ENCODE data around the gene OXLD1.

The OXLD1 gene

GRCh38 chr17:81648013-81648706 lies 18.2 kb downstream of the OXLD1 start:
- no peak for DNase-seq (ENCODE audit: low read depth)
- TF ChIP-seq, protein P1, sequence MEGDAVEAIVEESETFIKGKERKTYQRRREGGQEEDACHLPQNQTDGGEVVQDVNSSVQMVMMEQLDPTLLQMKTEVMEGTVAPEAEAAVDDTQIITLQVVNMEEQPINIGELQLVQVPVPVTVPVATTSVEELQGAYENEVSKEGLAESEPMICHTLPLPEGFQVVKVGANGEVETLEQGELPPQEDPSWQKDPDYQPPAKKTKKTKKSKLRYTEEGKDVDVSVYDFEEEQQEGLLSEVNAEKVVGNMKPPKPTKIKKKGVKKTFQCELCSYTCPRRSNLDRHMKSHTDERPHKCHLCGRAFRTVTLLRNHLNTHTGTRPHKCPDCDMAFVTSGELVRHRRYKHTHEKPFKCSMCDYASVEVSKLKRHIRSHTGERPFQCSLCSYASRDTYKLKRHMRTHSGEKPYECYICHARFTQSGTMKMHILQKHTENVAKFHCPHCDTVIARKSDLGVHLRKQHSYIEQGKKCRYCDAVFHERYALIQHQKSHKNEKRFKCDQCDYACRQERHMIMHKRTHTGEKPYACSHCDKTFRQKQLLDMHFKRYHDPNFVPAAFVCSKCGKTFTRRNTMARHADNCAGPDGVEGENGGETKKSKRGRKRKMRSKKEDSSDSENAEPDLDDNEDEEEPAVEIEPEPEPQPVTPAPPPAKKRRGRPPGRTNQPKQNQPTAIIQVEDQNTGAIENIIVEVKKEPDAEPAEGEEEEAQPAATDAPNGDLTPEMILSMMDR (IDR thresholded peaks at IDR 0.05; ENCODE audit: control insufficient read depth, insufficient read depth, low read depth, low read length, missing control alignments), result no peak
- no peak overlapping the region; the same call in 1 of the 2 replicates for H3K4me3 ChIP-seq (ENCODE audit: control insufficient read depth, low read depth, low read length)

GRCh38 chr17:81647640-81648012 lies 18.8 kb downstream of the OXLD1 start:
- no peak for DNase-seq (ENCODE audit: low read depth)
- H3K4me3 ChIP-seq (ENCODE audit: control insufficient read depth, low read depth, low read length), result no peak overlapping the region
- TF ChIP-seq, protein P1 (IDR thresholded peaks at IDR 0.05; ENCODE audit: control insufficient read depth, insufficient read depth, low read depth, low read length, missing control alignments), result no peak

DNA sequence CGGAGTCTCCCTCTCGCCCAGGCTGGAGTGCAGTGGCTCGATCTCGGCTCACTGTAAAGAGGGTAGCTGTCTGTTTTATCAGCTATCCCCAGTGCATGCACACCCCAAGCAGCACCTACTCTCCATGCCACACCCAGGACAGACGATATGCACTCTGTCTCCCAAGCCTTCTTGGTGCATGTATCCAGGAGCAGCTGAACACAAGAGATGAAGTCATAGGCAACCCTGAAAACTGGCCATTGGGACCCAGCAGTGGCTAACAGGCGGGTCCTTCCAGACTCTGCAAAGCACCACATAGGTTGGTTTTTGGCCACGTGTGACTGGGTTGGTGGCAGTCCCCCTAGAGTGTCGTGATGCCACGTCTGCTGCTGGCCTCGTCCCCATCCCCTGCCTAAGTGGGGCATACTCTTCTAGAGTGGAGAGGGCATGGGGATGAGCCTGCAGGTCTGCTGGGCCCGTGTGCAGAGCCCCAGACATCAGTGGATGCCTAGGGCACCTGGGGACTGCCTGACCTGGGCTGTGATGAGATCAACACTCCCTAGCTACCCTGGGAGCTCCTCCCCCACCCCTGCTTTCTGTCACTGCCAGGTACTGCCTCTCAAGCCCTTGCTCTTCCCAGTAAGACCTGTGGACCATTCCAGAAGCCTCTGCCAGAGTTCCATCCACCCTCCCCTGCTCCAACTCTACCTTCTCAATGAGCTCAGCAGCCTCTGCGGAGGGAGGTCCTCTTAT lies 19.4 kb downstream of the OXLD1 start:
- TF ChIP-seq, protein P1 (IDR thresholded peaks at IDR 0.05; ENCODE audit: control insufficient read depth, insufficient read depth, low read depth, low read length, missing control alignments), result no peak
- H3K4me3 ChIP-seq (ENCODE audit: control insufficient read depth, low read depth, low read length), result no peak overlapping the region

GRCh38 chr17:81644976-81645952 lies 21.1 kb downstream of the OXLD1 start:
- TF ChIP-seq, protein P1 (IDR thresholded peaks at IDR 0.05; ENCODE audit: control insufficient read depth, insufficient read depth, low read depth, low read length, missing control alignments), result no peak
- no peak for DNase-seq (ENCODE audit: low read depth)
- no peak overlapping the region for H3K4me3 ChIP-seq (ENCODE audit: control insufficient read depth, low read depth, low read length)

More for the DNA sequence above, 19.4 kb downstream of the OXLD1 start:
- DNase-seq (ENCODE audit: low read depth), result no peak

GRCh38 chr17:81644496-81644895 lies 21.9 kb downstream of the OXLD1 start:
- no peak overlapping the region for H3K4me3 ChIP-seq (ENCODE audit: control insufficient read depth, low read depth, low read length)
- DNase-seq (ENCODE audit: low read depth), result no peak
- TF ChIP-seq, protein P1 (IDR thresholded peaks at IDR 0.05; ENCODE audit: control insufficient read depth, insufficient read depth, low read depth, low read length, missing control alignments), result no peak

DNA sequence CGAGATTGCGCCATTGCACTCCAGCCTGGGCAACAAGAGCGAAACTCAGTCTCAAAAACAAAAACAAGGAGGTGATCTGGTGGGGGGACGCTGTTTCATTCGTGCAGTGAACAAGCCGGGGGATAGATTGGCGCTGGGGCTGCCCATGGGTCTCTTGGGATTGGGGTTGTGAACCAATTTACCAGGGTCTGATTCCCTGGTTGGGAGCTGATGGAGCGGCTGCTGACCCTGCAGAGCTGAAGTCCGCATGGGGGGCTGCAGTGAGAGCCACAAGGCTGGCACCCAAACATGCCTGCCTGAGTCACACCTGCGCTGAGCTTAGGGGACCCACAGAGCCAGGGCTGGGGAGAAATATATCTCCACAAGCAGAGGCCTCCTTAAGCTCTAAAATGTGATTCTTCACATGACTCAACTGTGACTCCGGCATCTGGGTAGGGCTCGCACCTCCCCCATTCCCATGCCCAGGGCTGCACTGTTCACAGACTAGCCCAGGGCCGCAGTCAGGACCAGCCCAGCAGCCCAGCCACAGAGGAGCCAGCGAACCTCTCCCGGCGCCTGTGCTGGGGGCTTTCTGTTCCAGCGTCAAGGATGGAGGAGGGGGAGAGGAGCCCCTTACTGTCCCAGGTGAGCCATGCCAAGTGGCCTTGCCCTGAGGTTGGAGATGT lies 24.4 kb downstream of the OXLD1 start:
- TF ChIP-seq, protein P1 (IDR thresholded peaks at IDR 0.05; ENCODE audit: control insufficient read depth, insufficient read depth, low read depth, low read length, missing control alignments), result no peak
- peak overlapping the region; percentile 2; the same call in 1 of the 2 replicates for H3K4me3 ChIP-seq (ENCODE audit: control insufficient read depth, low read depth, low read length)
- peak; percentile 23 for DNase-seq (ENCODE audit: low read depth)
